T-helper 17 cell (primary cell): ENCODE measurements around the gene LHX5. TPM values are rescaled to one million over a fixed set of nuclear protein-coding genes. Genes with fewer than 3 reads are reported as not detected.

ENCODE experiments used
- ATAC-seq: fragments of 150-1000 bp; cut with Tn5 transposase; 2 replicates; pipeline ENCODE4 v1.10.0; 2021; ENCODE audit warnings: mild to moderate bottlenecking, moderate library complexity
- DNase-seq, 3 donors: peaks; one replicate each; pipeline versions ENCODE4 v3.0.0 to v3.0.0-alpha.2; 2020 to 2021
- H3K9me3 ChIP-seq: one replicate; pipeline ENCODE4 v1.7.0; 2013; ENCODE audit warnings: low read length, mild to moderate bottlenecking; ENCODE audit not compliant: control insufficient read depth, poor library complexity, severe bottlenecking
- H3K27ac Mint-ChIP-seq: one replicate; pipeline ENCODE4 v1.8.0; 2022; ENCODE audit warnings: mild to moderate bottlenecking, moderate library complexity, mixed read lengths
- H3K27me3 Mint-ChIP-seq: one replicate; pipeline ENCODE4 v1.8.0; 2022; ENCODE audit warnings: mixed read lengths
- H3K36me3 Mint-ChIP-seq: one replicate; pipeline ENCODE4 v1.8.0; 2022; ENCODE audit warnings: low read depth, mixed read lengths
- H3K4me1 Mint-ChIP-seq: one replicate; pipeline ENCODE4 v1.8.0; 2022; ENCODE audit warnings: mild to moderate bottlenecking, mixed read lengths
- H3K4me3 Mint-ChIP-seq: one replicate; pipeline ENCODE4 v1.8.0; 2022; ENCODE audit warnings: mild to moderate bottlenecking, moderate library complexity, mixed read lengths
- total RNA-seq, 4 donors: library from RNA in 2 of 4; stranded (reverse) in 2 of 4; gene quantifications; one replicate each; pipeline ENCODE4 v1.2.3 and lab custom pipeline; 2022 to 2026

The LHX5 gene
- total RNA-seq, 2 donors from 2014 or later = not detected

GRCh38 chr12:113474635-113475436 is 3.2 kb upstream of the LHX5 start:
- H3K9me3 ChIP-seq = no peaks in the 10 kb centered on the region
- Mint-ChIP-seq H3K27ac (no peak overlapping the region), H3K36me3 (peaks cover 18% of the 10 kb centered on the region), H3K27me3 (peaks cover 80% of the 10 kb centered on the region), H3K4me3 (peak overlapping the region; percentile 78), H3K4me1 (peaks cover 22% of the 10 kb centered on the region)
- ATAC-seq (no peak), DNase-seq (no peak)

- H3K36me3 Mint-ChIP-seq = peaks cover 18% of the 10 kb centered on the region
- peaks cover 22% of the 10 kb centered on the region for H3K4me1 Mint-ChIP-seq
- DNase-seq (no peak), ATAC-seq (no peak)
- H3K27ac Mint-ChIP-seq = no peak overlapping the region
- H3K9me3 ChIP-seq = no peaks in the 10 kb centered on the region
- H3K4me3 Mint-ChIP-seq = peak overlapping the region; percentile 78
- peaks cover 80% of the 10 kb centered on the region for H3K27me3 Mint-ChIP-seq
Measured at GRCh38 chr12:113473942-113474341, 2.3 kb upstream of the LHX5 start.

GRCh38 chr12:113473400-113473799 is 1.7 kb upstream of the LHX5 start:
- Mint-ChIP-seq H3K27ac (no peak overlapping the region), H3K4me3 (peak overlapping the region; percentile 72), H3K27me3 (peaks cover 82% of the 10 kb centered on the region), H3K4me1 (peaks cover 22% of the 10 kb centered on the region), H3K36me3 (peaks cover 18% of the 10 kb centered on the region)
- ATAC-seq (no peak), DNase-seq (no peak)
- H3K9me3 ChIP-seq = no peaks in the 10 kb centered on the region

- Mint-ChIP-seq H3K4me1 (peaks cover 22% of the 10 kb centered on the region), H3K27ac (no peak overlapping the region), H3K36me3 (peaks cover 18% of the 10 kb centered on the region), H3K27me3 (peaks cover 73% of the 10 kb centered on the region), H3K4me3 (peak overlapping the region; percentile 33)
- no peak for ATAC-seq
- H3K9me3 ChIP-seq = no peaks in the 10 kb centered on the region
- no peak for DNase-seq
Measured at GRCh38 chr12:113472191-113473121, 785 bp upstream of the LHX5 start.

GRCh38 chr12:113470871-113471618 is 626 bp downstream of the LHX5 start:
- H3K36me3 Mint-ChIP-seq = peaks cover 18% of the 10 kb centered on the region
- H3K4me3 Mint-ChIP-seq = no peak overlapping the region
- DNase-seq (no peak), ATAC-seq (no peak)
- no peak overlapping the region for H3K27ac Mint-ChIP-seq
- H3K27me3 Mint-ChIP-seq = peaks cover 82% of the 10 kb centered on the region
- H3K4me1 Mint-ChIP-seq = peaks cover 27% of the 10 kb centered on the region
- no peaks in the 10 kb centered on the region for H3K9me3 ChIP-seq

- ATAC-seq (no peak), DNase-seq (no peak)
- Mint-ChIP-seq H3K4me3 (no peak overlapping the region), H3K27me3 (peaks cover 76% of the 10 kb centered on the region), H3K27ac (no peak overlapping the region), H3K4me1 (peaks cover 27% of the 10 kb centered on the region), H3K36me3 (peaks cover 18% of the 10 kb centered on the region)
- no peaks in the 10 kb centered on the region for H3K9me3 ChIP-seq
Measured at GRCh38 chr12:113469949-113470743, 1.5 kb downstream of the LHX5 start.

GRCh38 chr12:113469224-113469948 is 2.3 kb downstream of the LHX5 start:
- H3K4me1 Mint-ChIP-seq = peaks cover 22% of the 10 kb centered on the region
- DNase-seq (no peak), ATAC-seq (no peak)
- peaks cover 15% of the 10 kb centered on the region for H3K36me3 Mint-ChIP-seq
- no peaks in the 10 kb centered on the region for H3K9me3 ChIP-seq
- peaks cover 74% of the 10 kb centered on the region for H3K27me3 Mint-ChIP-seq
- no peak overlapping the region for H3K27ac Mint-ChIP-seq
- H3K4me3 Mint-ChIP-seq = no peak overlapping the region

GRCh38 chr12:113468365-113469223 is 3.1 kb downstream of the LHX5 start:
- H3K27ac Mint-ChIP-seq = no peak overlapping the region
- peaks cover 22% of the 10 kb centered on the region for H3K4me1 Mint-ChIP-seq
- ATAC-seq (no peak), DNase-seq (no peak)
- peak overlapping the region; percentile 67 for H3K4me3 Mint-ChIP-seq
- peaks cover 74% of the 10 kb centered on the region for H3K27me3 Mint-ChIP-seq
- no peaks in the 10 kb centered on the region for H3K9me3 ChIP-seq
- H3K36me3 Mint-ChIP-seq = peaks cover 16% of the 10 kb centered on the region

GRCh38 chr12:113467502-113468364 is 3.9 kb downstream of the LHX5 start:
- ATAC-seq (no peak), DNase-seq (no peak)
- peaks cover 20% of the 10 kb centered on the region for H3K4me1 Mint-ChIP-seq
- H3K36me3 Mint-ChIP-seq = peaks cover 9% of the 10 kb centered on the region
- H3K27ac Mint-ChIP-seq = no peak overlapping the region
- H3K9me3 ChIP-seq = no peaks in the 10 kb centered on the region
- H3K4me3 Mint-ChIP-seq = peak overlapping the region; percentile 66
- peaks cover 70% of the 10 kb centered on the region for H3K27me3 Mint-ChIP-seq

- H3K4me3 Mint-ChIP-seq = peak overlapping the region; percentile 73
- no peak for DNase-seq
- peaks cover 69% of the 10 kb centered on the region for H3K27me3 Mint-ChIP-seq
- H3K4me1 Mint-ChIP-seq = peaks cover 23% of the 10 kb centered on the region
- H3K27ac Mint-ChIP-seq = no peak overlapping the region
- H3K36me3 Mint-ChIP-seq = peaks cover 7% of the 10 kb centered on the region
- H3K9me3 ChIP-seq = no peaks in the 10 kb centered on the region
- ATAC-seq = no peak
Measured at GRCh38 chr12:113467142-113467501, 4.5 kb downstream of the LHX5 start.
